Measurements from ENCODE around the gene WBP2.

DNA sequence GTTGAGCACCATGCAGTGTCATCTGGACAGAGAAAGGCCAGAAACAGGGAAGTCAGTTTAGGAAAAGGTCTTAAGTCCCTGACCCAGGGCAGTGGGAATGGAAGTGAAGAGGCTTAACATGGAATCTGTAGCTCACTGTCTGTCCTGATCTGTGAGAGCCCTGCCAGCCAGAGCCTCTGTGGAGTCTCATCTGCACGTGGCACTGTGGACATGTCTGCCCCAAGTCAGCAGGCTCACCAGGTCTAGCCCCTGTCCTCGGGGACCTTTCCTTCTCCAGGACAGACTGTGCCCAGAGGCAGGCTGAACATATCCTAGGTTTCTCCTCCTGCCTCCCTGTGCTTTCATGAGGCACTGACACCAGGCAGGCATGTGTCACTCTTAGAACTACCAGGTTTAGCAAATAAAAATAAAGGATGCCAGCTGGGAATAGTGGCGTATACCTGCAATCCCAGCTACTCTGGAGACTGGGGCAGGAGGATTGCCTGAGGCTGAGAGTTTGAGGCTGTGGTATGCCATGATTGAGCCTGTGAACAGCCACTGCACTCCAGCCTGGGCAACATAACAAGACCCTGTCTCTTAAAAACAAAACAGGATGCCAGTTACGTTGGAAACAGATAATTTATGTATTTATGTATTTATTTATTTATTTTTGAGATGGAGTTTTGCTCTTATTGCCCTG, 48.2 kb downstream of the WBP2 start:
- TF ChIP-seq, protein P1, sequence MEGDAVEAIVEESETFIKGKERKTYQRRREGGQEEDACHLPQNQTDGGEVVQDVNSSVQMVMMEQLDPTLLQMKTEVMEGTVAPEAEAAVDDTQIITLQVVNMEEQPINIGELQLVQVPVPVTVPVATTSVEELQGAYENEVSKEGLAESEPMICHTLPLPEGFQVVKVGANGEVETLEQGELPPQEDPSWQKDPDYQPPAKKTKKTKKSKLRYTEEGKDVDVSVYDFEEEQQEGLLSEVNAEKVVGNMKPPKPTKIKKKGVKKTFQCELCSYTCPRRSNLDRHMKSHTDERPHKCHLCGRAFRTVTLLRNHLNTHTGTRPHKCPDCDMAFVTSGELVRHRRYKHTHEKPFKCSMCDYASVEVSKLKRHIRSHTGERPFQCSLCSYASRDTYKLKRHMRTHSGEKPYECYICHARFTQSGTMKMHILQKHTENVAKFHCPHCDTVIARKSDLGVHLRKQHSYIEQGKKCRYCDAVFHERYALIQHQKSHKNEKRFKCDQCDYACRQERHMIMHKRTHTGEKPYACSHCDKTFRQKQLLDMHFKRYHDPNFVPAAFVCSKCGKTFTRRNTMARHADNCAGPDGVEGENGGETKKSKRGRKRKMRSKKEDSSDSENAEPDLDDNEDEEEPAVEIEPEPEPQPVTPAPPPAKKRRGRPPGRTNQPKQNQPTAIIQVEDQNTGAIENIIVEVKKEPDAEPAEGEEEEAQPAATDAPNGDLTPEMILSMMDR (IDR thresholded peaks at IDR 0.05): no peak
- TF ChIP-seq POLR2A (IDR thresholded peaks at IDR 0.05): no peak
- TF ChIP-seq POLR2AphosphoS5 (IDR thresholded peaks at IDR 0.05): no peak

Data from breast epithelium (tissue), 3 donors.